ENCODE measurements around the gene STH. TPM values are rescaled to one million over a fixed set of nuclear protein-coding genes. Genes with fewer than 3 reads are reported as not detected.
"Not testable (repeated sequence)": the region's sequence is repeated elsewhere in the genome, so short reads cannot be mapped to it uniquely, and the experiment has no call there.

Gene STH
- total and polyA plus RNA-seq, 12 donors = not detected

GRCh38 chr17:46020998-46021397 lies 21.9 kb downstream of the STH start:
- Histone ChIP-seq H3K27ac (peak overlapping the region in 1 of 5 donors; percentile 39), H3K4me3 (no peak overlapping the region), H3K9me3 (replicated peaks in 1 of 3) (no peaks in the 10 kb centered on the region), H3K27me3 (no peaks in the 10 kb centered on the region), H3K4me1 (replicated peaks in 1 of 2) (peaks cover 0 to 5% of the 10 kb centered on the region in 2 donors), H3K36me3 (replicated peaks in 1 of 2) (no peaks in the 10 kb centered on the region)
- no peak for TF ChIP-seq POLR2A (IDR thresholded peaks at IDR 0.05)
- TF ChIP-seq, protein P1, sequence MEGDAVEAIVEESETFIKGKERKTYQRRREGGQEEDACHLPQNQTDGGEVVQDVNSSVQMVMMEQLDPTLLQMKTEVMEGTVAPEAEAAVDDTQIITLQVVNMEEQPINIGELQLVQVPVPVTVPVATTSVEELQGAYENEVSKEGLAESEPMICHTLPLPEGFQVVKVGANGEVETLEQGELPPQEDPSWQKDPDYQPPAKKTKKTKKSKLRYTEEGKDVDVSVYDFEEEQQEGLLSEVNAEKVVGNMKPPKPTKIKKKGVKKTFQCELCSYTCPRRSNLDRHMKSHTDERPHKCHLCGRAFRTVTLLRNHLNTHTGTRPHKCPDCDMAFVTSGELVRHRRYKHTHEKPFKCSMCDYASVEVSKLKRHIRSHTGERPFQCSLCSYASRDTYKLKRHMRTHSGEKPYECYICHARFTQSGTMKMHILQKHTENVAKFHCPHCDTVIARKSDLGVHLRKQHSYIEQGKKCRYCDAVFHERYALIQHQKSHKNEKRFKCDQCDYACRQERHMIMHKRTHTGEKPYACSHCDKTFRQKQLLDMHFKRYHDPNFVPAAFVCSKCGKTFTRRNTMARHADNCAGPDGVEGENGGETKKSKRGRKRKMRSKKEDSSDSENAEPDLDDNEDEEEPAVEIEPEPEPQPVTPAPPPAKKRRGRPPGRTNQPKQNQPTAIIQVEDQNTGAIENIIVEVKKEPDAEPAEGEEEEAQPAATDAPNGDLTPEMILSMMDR (IDR thresholded peaks at IDR 0.05) = no peak
- DNase-seq = no peak
- 79 to 95% (median 91%) methylated on average over 11 to 12 of the region's 12 CpGs for WGBS, 4 donors
- intact Hi-C loops (cut with DNase I) = no loop called here

GRCh38 chr17:46023366-46023765 lies 24.3 kb downstream of the STH start:
- H3K27ac ChIP-seq; intact Hi-C loops (cut with DNase I); H3K27me3 ChIP-seq; DNase-seq; H3K9me3 ChIP-seq (replicated peaks in 1 of 3); H3K4me3 ChIP-seq; H3K36me3 ChIP-seq (replicated peaks in 1 of 2): not testable (repeated sequence)
- WGBS, 4 donors = 91 to 94% (median 93%) methylated on average over 7 of the region's 7 CpGs
- peaks cover 0 to 21% of the 10 kb centered on the region in 2 donors for H3K4me1 ChIP-seq (replicated peaks in 1 of 2)

GRCh38 chr17:46023783-46024388 lies 24.8 kb downstream of the STH start:
- 93 to 95% (median 94%) methylated on average over 16 to 24 of the region's 24 CpGs for WGBS, 4 donors
- intact Hi-C loops (cut with DNase I) = no loop called here
- no peak for DNase-seq
- TF ChIP-seq, protein P1 (IDR thresholded peaks at IDR 0.05) = no peak
- no peak for TF ChIP-seq POLR2A (IDR thresholded peaks at IDR 0.05)
- no peaks in the 10 kb centered on the region for H3K27me3 ChIP-seq
- H3K4me1 ChIP-seq (replicated peaks in 1 of 2) = peaks cover 1 to 27% of the 10 kb centered on the region in 2 donors
- peaks cover 0 to 10% of the 10 kb centered on the region in 2 donors for H3K36me3 ChIP-seq (replicated peaks in 1 of 2)
- no peak overlapping the region for H3K4me3 ChIP-seq
- no peaks in the 10 kb centered on the region for H3K9me3 ChIP-seq (replicated peaks in 1 of 3)
- H3K27ac ChIP-seq = no peak overlapping the region

DNA sequence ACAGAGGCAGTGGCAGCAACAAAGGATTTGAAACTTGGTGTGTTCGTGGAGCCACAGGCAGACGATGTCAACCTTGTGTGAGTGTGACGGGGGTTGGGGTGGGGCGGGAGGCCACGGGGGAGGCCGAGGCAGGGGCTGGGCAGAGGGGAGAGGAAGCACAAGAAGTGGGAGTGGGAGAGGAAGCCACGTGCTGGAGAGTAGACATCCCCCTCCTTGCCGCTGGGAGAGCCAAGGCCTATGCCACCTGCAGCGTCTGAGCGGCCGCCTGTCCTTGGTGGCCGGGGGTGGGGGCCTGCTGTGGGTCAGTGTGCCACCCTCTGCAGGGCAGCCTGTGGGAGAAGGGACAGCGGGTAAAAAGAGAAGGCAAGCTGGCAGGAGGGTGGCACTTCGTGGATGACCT lies 25.5 kb downstream of the STH start:
- Histone ChIP-seq H3K27me3 (no peaks in the 10 kb centered on the region), H3K36me3 (replicated peaks in 1 of 2) (peaks cover 0 to 10% of the 10 kb centered on the region in 2 donors), H3K27ac (peak overlapping the region in 1 of 5 donors; percentile 13), H3K4me3 (no peak overlapping the region), H3K9me3 (replicated peaks in 1 of 3) (no peaks in the 10 kb centered on the region), H3K4me1 (replicated peaks in 1 of 2) (peaks cover 8 to 31% of the 10 kb centered on the region in 2 donors)
- 45 to 65% (median 58%) methylated on average over 14 of the region's 14 CpGs for WGBS, 4 donors
- intact Hi-C loops (cut with DNase I) = no loop called here
- no peak for DNase-seq
- TF ChIP-seq POLR2A (IDR thresholded peaks at IDR 0.05) = no peak
- TF ChIP-seq, protein P1 (IDR thresholded peaks at IDR 0.05) = no peak

DNA sequence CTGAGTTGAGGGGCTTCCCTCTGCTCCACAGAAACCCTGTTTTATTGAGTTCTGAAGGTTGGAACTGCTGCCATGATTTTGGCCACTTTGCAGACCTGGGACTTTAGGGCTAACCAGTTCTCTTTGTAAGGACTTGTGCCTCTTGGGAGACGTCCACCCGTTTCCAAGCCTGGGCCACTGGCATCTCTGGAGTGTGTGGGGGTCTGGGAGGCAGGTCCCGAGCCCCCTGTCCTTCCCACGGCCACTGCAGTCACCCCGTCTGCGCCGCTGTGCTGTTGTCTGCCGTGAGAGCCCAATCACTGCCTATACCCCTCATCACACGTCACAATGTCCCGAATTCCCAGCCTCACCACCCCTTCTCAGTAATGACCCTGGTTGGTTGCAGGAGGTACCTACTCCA lies 26.0 kb downstream of the STH start:
- Histone ChIP-seq H3K9me3 (replicated peaks in 1 of 3) (no peaks in the 10 kb centered on the region), H3K27me3 (no peaks in the 10 kb centered on the region), H3K4me3 (no peak overlapping the region), H3K36me3 (replicated peaks in 1 of 2) (peaks cover 0 to 10% of the 10 kb centered on the region in 2 donors), H3K27ac (peak overlapping the region in 1 of 5 donors; percentile 13), H3K4me1 (replicated peaks in 1 of 2) (peaks cover 8 to 31% of the 10 kb centered on the region in 2 donors)
- TF ChIP-seq POLR2A (IDR thresholded peaks at IDR 0.05) = no peak
- TF ChIP-seq, protein P1 (IDR thresholded peaks at IDR 0.05) = no peak
- intact Hi-C loops (cut with DNase I) = no loop called here
- 88 to 97% (median 90%) methylated on average over 10 of the region's 10 CpGs for WGBS, 4 donors
- no peak for DNase-seq

All from adrenal gland (tissue), 12 donors.